ENCODE results near the gene HILPDA. TPM values are rescaled to one million over a fixed set of nuclear protein-coding genes. Genes with fewer than 3 reads are reported as not detected.

HILPDA gene
- total RNA-seq, 2 donors from 2014 or later = 72.9 to 1,213 TPM

DNA sequence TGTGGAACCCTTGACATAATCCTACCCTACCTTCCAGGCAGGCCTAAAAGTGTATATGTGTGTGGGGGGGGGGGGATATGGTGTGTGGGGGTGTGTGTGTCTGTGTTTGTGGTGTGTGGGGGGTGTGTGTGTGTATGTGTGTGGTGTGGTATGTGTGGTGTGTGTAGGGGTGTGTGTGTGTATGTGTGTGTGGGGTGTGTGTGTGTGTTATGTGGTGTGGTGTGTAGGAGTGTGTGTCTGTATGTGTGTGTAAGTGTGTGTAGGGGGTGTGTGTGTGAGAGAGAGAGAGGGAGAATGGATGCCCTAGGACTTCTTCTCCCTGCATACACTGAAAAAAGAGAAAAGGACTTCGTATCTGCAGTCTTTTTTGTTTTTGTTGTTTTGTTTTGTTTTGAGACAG lies 33.6 kb upstream of the HILPDA start:
- ATAC-seq (replicated peaks) = no peak
- Mint-ChIP-seq H3K27me3 (peaks cover 9% of the 10 kb centered on the region), H3K36me3 (ENCODE audit: low read depth) (no peaks in the 10 kb centered on the region), H3K9me3 (no peaks in the 10 kb centered on the region), H3K27ac (peak overlapping the region; percentile 49), H3K4me1 (no peaks in the 10 kb centered on the region), H3K4me3 (no peak overlapping the region)

GRCh38 chr7:128422842-128423241 lies 32.8 kb upstream of the HILPDA start:
- Mint-ChIP-seq H3K27ac (peak overlapping the region; percentile 49), H3K36me3 (ENCODE audit: low read depth) (no peaks in the 10 kb centered on the region), H3K27me3 (peaks cover 9% of the 10 kb centered on the region), H3K4me1 (no peaks in the 10 kb centered on the region), H3K4me3 (no peak overlapping the region), H3K9me3 (no peaks in the 10 kb centered on the region)
- ATAC-seq (replicated peaks) = no peak

DNA sequence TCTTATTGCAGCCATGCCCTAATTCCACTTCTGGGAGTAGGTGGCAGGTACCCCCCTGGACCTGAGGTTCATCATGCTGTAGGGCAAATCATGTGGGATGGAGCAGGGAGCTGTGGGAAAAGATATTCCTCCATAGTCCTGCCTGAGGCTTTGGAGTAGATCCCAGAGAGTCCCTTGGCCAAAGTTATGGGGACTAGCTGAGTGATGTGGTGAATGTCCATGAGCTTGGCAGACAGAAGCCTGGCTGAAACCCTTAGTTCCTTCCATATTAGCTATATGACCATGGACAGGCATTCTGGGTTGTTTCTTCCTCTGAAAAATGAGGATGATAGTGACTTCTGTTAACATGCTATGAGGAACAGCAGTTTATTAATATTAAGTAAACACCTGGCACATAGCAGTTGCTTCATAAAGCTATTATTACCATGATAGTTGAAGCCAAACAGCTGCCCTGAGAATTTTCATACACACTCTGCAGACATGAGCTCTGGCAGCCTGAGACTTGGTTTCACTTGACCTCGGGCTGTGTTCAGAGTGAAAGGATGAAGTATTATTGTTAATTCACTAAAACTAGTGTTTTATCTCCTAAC lies 30.9 kb upstream of the HILPDA start:
- Mint-ChIP-seq H3K4me1 (peaks cover 5% of the 10 kb centered on the region), H3K36me3 (ENCODE audit: low read depth) (no peaks in the 10 kb centered on the region), H3K4me3 (no peak overlapping the region), H3K27me3 (peaks cover 9% of the 10 kb centered on the region), H3K27ac (no peak overlapping the region), H3K9me3 (no peaks in the 10 kb centered on the region)
- no peak for ATAC-seq (replicated peaks)

- peak; percentile 83 for ATAC-seq (replicated peaks)
- Mint-ChIP-seq H3K27me3 (peaks cover 9% of the 10 kb centered on the region), H3K4me3 (no peak overlapping the region), H3K9me3 (no peaks in the 10 kb centered on the region), H3K4me1 (peaks cover 5% of the 10 kb centered on the region), H3K36me3 (ENCODE audit: low read depth) (no peaks in the 10 kb centered on the region), H3K27ac (no peak overlapping the region)
These were observed 29.8 kb upstream of the HILPDA start for GRCh38 chr7:128425850-128426249.

DNA sequence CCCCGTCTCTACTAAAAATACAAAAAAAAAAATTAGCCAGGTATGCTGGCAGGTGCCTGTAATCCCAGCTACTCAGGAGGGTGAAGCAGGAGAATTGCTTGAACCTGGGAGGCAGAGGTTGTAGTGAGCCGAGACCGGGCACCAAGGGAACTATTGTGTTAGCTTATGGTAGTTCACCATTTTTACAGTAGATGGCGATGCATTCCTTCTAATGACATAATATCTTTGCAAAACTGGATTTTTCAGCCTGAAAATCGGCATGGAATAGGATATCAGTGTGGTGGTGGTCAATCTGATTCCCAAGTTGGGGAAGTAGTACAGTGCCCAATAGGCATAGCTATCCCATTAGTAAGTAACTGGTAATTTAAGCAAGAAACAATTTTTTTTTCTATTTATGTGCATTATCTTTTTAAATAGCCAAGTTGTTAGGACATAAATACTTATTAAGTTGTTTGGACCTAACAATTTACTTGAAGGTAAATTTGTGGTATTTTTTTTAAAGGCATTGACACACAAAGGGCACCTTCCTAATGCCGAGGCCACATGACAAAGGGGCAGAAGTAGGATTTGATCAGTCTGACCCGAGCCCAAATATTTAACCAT lies 28.3 kb upstream of the HILPDA start:
- Mint-ChIP-seq H3K36me3 (ENCODE audit: low read depth) (no peaks in the 10 kb centered on the region), H3K27ac (no peak overlapping the region), H3K9me3 (no peaks in the 10 kb centered on the region), H3K27me3 (peaks cover 9% of the 10 kb centered on the region), H3K4me1 (peaks cover 5% of the 10 kb centered on the region), H3K4me3 (peak overlapping the region; percentile 6)
- ATAC-seq (replicated peaks) = peak; percentile 55

DNA sequence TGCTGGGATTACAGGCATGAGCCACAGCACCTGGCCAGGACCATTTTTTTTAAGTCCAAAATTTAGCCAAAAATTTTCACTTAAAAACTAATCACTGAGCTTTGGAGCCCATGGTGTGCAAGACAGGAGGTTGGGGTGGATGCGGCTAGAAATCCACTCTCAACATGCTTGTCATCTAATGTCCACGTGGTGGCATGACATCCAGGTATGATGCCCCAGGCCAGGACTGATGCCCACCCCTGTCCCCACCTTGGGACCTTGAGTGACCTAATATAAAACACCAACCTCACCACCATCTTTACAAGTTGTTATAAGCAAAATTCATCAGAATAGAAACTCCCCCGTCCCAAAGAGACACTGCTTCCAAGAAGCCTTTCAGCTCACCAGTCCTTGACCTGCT lies 25.5 kb upstream of the HILPDA start:
- ATAC-seq (replicated peaks) = no peak
- no peak overlapping the region for H3K27ac Mint-ChIP-seq
- no peaks in the 10 kb centered on the region for H3K9me3 Mint-ChIP-seq
- H3K27me3 Mint-ChIP-seq = peaks cover 9% of the 10 kb centered on the region
- H3K4me1 Mint-ChIP-seq = peaks cover 5% of the 10 kb centered on the region
- no peak overlapping the region for H3K4me3 Mint-ChIP-seq
- H3K36me3 Mint-ChIP-seq (ENCODE audit: low read depth) = no peaks in the 10 kb centered on the region

DNA sequence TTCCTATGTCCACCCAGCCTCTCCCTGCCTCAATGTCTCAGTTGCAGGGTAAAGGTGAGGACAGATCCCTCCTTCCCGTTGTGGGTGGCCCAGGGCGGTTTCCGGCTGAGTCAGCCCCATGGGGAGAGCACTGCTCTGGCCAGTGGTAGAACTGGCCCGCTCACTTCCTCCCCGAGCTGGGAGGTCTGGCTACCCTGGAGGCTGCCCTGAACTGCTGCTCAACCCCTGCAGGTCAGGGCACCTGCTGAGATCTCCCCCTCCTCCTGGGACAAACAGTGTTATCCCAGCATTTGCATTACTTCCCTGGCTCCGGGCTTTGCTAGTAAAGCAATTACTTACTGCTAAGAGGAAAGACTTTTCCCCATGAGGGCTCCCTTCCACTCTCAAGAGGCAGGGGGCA lies 24.5 kb upstream of the HILPDA start:
- no peaks in the 10 kb centered on the region for H3K36me3 Mint-ChIP-seq (ENCODE audit: low read depth)
- no peak overlapping the region for H3K4me3 Mint-ChIP-seq
- peaks cover 9% of the 10 kb centered on the region for H3K27me3 Mint-ChIP-seq
- no peak overlapping the region for H3K27ac Mint-ChIP-seq
- H3K4me1 Mint-ChIP-seq = peaks cover 5% of the 10 kb centered on the region
- no peaks in the 10 kb centered on the region for H3K9me3 Mint-ChIP-seq
- peak; percentile 56 for ATAC-seq (replicated peaks)

DNA sequence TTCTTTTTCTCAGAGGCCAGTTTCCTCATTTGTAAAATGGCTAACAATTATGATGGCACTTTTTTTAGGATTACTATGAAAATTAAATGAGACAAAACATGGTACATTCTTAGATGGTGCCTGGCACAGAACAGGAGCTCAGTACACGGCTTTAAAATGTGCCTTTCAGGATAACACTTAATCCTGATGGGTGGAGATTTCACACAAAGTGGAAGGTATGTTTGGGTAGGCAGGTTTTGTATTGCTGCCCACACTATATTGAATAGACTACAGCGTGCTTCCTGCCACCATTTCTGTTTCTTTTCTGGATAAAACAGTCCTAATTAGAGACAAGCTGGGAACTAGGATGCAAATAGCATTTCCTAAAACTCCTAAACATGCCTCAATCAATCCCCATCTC lies 23.9 kb upstream of the HILPDA start:
- Mint-ChIP-seq H3K36me3 (ENCODE audit: low read depth) (no peaks in the 10 kb centered on the region), H3K27ac (no peak overlapping the region), H3K9me3 (no peaks in the 10 kb centered on the region), H3K4me3 (no peak overlapping the region), H3K27me3 (peaks cover 9% of the 10 kb centered on the region), H3K4me1 (peaks cover 5% of the 10 kb centered on the region)
- no peak for ATAC-seq (replicated peaks)

GRCh38 chr7:128434413-128435326 lies 21.0 kb upstream of the HILPDA start:
- ATAC-seq (replicated peaks) = no peak
- Mint-ChIP-seq H3K27me3 (peaks cover 1% of the 10 kb centered on the region), H3K4me1 (peaks cover under 1% of the 10 kb centered on the region), H3K36me3 (ENCODE audit: low read depth) (no peaks in the 10 kb centered on the region), H3K9me3 (no peaks in the 10 kb centered on the region), H3K27ac (no peak overlapping the region), H3K4me3 (no peak overlapping the region)

GRCh38 chr7:128435327-128435686 lies 20.4 kb upstream of the HILPDA start:
- Mint-ChIP-seq H3K4me1 (no peaks in the 10 kb centered on the region), H3K36me3 (ENCODE audit: low read depth) (no peaks in the 10 kb centered on the region), H3K27ac (no peak overlapping the region), H3K27me3 (no peaks in the 10 kb centered on the region), H3K9me3 (no peaks in the 10 kb centered on the region), H3K4me3 (no peak overlapping the region)
- no peak for ATAC-seq (replicated peaks)

GRCh38 chr7:128437426-128438332 lies 18.0 kb upstream of the HILPDA start:
- no peak overlapping the region for H3K27ac Mint-ChIP-seq
- no peak for ATAC-seq (replicated peaks)
- H3K4me3 Mint-ChIP-seq = no peak overlapping the region
- H3K4me1 Mint-ChIP-seq = no peaks in the 10 kb centered on the region
- no peaks in the 10 kb centered on the region for H3K36me3 Mint-ChIP-seq (ENCODE audit: low read depth)
- no peaks in the 10 kb centered on the region for H3K27me3 Mint-ChIP-seq
- no peaks in the 10 kb centered on the region for H3K9me3 Mint-ChIP-seq

- Mint-ChIP-seq H3K4me1 (no peaks in the 10 kb centered on the region), H3K4me3 (no peak overlapping the region), H3K9me3 (no peaks in the 10 kb centered on the region), H3K27me3 (no peaks in the 10 kb centered on the region), H3K27ac (no peak overlapping the region), H3K36me3 (ENCODE audit: low read depth) (no peaks in the 10 kb centered on the region)
- no peak for ATAC-seq (replicated peaks)
These were observed 13.3 kb upstream of the HILPDA start for GRCh38 chr7:128442356-128442755.

- Mint-ChIP-seq H3K4me1 (peaks cover 5% of the 10 kb centered on the region), H3K4me3 (peak overlapping the region; percentile 27), H3K27ac (peak overlapping the region; percentile 7), H3K9me3 (no peaks in the 10 kb centered on the region), H3K27me3 (no peaks in the 10 kb centered on the region), H3K36me3 (ENCODE audit: low read depth) (peaks cover 4% of the 10 kb centered on the region)
- peak; percentile 84 for ATAC-seq (replicated peaks)
These were observed 11.7 kb upstream of the HILPDA start for GRCh38 chr7:128443831-128444600.

DNA sequence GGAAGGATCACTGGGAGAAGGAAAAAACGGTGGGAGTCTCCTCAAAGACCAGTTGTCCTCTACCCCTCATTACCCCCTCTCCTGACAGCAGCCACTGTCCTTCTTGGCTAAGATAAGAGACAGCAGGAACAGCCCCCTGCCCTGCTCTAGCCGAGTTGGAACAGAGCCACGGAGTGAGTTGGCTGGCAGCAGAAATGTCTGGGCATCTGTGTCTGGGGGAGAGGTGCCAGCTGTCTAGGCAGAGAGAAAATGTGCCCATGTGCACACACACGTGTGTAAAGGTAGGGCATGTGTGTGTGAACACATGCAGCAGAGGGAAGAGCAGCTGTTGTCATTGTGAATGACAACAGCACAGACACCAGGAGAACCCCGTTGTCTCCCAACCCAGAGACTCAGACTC lies 9.4 kb upstream of the HILPDA start:
- peak overlapping the region; percentile 87 for H3K4me3 Mint-ChIP-seq
- H3K4me1 Mint-ChIP-seq = peaks cover 14% of the 10 kb centered on the region
- H3K27me3 Mint-ChIP-seq = no peaks in the 10 kb centered on the region
- no peaks in the 10 kb centered on the region for H3K9me3 Mint-ChIP-seq
- no peak for ATAC-seq (replicated peaks)
- peaks cover 20% of the 10 kb centered on the region for H3K36me3 Mint-ChIP-seq (ENCODE audit: low read depth)
- peak overlapping the region; percentile 42 for H3K27ac Mint-ChIP-seq

All from activated T-helper 17 cell treated with anti-CD3 and anti-CD28 coated beads, Interleukin-2, amount 50 U/mL, for 72 hours (primary cell).